GM12873 (cell line): ENCODE measurements around the gene CDKN1A.

ENCODE experiments used
- CTCF ChIP-seq: IDR thresholded peaks from 2 replicates; pipeline ENCODE4 v1.5.1; 2012; ENCODE audit warnings: low read depth, mild to moderate bottlenecking, moderate library complexity, low read length, control low read depth; ENCODE audit not compliant: insufficient read depth; ENCODE audit errors: missing control alignments

The CDKN1A gene

GRCh38 chr6:36649701-36650484 is 28.6 kb upstream of the CDKN1A start:
- no peak for TF ChIP-seq CTCF

GRCh38 chr6:36650848-36651478 is 27.6 kb upstream of the CDKN1A start:
- no peak for TF ChIP-seq CTCF

GRCh38 chr6:36651659-36652379 is 26.7 kb upstream of the CDKN1A start:
- TF ChIP-seq CTCF: no peak

GRCh38 chr6:36655085-36655724 is 23.3 kb upstream of the CDKN1A start:
- TF ChIP-seq CTCF: no peak

GRCh38 chr6:36656441-36656840 is 22.1 kb upstream of the CDKN1A start:
- TF ChIP-seq CTCF: no peak

- TF ChIP-seq CTCF: peak; percentile 44
Observed at GRCh38 chr6:36657271-36657670, 21.2 kb upstream of the CDKN1A start.
